GM12875 (cell line): ENCODE data around the gene CYP26B1.

Experiments used
- H3K4me3 ChIP-seq: one replicate; pipeline ENCODE4 v1.5.1; 2011; ENCODE audit warnings: low read depth, low read length, control low read depth
- TF ChIP-seq, protein P1 (sequence below): IDR thresholded peaks from 2 replicates; pipeline ENCODE4 v1.5.1; 2011; ENCODE audit warnings: low read depth, mild to moderate bottlenecking, control low read depth, inconsistent platforms, low read length, moderate library complexity, borderline replicate concordance; ENCODE audit not compliant: insufficient read depth

CYP26B1 gene

DNA sequence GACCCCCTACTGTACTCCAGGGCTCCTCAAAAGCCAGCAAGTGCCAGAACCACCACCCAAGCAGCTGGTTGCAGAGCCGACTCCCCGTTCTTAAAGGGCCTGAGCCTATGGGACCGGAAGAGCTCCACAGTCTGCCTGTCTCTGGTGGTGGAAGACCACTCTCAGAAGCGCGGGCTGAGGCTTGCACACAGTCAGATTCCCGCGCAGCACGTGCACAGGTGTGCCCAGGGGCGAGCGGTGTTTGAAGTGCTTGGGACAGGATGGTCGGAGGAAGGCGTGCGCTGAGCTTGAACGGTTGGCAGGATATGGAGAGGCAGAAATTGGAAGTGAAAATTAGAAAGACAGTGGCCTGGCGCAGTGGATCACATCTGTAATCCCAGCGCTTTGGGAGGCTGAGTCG is 64.8 kb downstream of the CYP26B1 start:
- TF ChIP-seq, protein P1, sequence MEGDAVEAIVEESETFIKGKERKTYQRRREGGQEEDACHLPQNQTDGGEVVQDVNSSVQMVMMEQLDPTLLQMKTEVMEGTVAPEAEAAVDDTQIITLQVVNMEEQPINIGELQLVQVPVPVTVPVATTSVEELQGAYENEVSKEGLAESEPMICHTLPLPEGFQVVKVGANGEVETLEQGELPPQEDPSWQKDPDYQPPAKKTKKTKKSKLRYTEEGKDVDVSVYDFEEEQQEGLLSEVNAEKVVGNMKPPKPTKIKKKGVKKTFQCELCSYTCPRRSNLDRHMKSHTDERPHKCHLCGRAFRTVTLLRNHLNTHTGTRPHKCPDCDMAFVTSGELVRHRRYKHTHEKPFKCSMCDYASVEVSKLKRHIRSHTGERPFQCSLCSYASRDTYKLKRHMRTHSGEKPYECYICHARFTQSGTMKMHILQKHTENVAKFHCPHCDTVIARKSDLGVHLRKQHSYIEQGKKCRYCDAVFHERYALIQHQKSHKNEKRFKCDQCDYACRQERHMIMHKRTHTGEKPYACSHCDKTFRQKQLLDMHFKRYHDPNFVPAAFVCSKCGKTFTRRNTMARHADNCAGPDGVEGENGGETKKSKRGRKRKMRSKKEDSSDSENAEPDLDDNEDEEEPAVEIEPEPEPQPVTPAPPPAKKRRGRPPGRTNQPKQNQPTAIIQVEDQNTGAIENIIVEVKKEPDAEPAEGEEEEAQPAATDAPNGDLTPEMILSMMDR = no peak

DNA sequence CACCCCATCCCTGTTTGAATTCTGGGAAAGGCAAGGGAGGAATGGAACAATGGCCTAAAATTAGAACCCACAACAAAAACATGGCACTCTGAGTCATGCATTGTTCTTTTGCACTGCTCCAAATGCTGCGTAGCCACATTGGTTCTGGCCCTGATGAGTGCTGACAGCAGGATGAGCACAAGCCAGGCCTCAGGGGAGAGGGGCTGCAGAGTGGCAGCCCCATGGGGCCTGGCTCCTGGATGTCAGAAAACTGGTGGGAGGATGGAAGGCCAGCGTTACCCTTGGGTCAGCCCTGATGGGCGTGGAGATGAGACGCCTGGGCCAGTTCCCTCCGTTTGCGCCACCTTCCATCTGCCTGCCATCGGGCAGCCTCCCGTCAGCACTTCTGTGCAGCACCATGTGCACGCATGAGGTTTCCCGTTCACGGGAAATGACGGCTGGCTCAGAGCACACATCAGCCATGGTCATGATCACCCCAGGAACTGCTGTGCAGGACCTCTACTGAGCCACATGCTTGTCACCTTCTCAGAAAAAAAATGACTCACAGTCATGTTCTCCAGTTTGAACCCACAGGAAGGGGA is 65.6 kb downstream of the CYP26B1 start:
- H3K4me3 ChIP-seq = no peak overlapping the region
- TF ChIP-seq, protein P1 = no peak

More for the DNA sequence above, 64.8 kb downstream of the CYP26B1 start:
- no peak overlapping the region for H3K4me3 ChIP-seq

DNA sequence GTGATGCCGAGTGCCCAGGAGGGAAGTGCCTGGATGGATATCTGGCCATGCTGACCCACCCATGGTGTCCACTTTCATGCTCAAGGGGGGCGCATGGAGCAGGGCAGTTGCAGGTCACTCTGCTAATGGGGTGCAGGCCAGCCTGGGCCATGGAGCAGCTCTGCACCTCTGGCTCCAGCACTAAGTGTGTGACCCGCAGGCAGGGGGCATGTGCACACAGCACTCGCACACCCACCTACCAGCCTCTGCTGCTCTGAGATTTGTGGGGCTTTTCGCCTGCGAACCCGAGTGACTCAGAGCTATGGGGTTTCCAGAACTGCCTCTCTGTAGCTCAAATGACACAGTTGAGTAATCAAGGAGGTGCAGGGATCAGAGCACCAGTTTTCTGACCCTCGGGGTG is 66.2 kb downstream of the CYP26B1 start:
- TF ChIP-seq, protein P1 = no peak
- no peak overlapping the region for H3K4me3 ChIP-seq

DNA sequence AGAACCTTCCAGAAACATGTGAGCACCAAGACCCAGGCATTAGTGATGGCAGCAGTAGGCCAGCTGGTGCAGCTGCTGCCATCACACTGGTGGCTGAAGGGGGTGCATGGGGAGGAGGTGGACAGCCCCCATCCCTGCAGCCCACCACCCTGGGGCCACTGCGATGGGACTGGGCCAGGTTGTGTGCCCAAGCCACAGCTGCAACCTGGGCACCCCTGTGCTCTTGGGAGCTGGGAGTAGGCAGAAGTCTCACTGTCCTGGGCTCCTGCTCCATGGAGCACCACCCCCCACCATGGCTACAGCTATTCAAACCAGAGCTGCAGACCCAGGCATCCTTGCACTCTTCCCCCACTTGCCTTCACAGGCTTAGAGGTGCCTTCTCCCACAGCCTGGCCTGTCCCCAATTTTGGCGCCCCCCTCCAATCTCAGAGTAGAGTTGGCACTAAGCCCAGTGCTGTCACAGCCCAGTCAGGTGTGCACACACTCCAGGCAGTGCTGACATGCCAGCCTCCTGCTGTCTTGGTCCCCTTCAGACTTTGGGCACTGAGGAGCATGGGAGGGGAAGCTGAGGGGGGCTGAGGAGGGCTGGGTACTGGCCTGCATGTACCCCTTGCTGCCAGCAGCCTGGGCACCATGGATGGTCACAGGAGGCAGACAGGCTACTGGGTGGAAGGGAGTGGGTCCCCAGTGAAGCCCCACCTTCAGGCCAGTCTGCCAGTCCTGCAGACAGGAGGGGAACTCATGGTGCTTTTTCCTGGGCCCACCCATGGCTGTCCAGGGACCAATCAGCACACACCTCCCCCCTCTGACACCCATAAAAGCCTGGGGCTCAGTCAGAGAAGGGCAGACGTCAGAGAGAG is 67.1 kb downstream of the CYP26B1 start:
- TF ChIP-seq, protein P1 = no peak
- H3K4me3 ChIP-seq = no peak overlapping the region
